Activated CD4-positive, alpha-beta T cell treated with anti-CD3 and anti-CD28 coated beads for 24 hours (primary cell): ENCODE measurements around the gene MPRIP.

Experiments used
- DNase-seq, 2 donors: peaks; one replicate each; pipeline ENCODE4 v3.0.0-alpha.2; 2020; ENCODE audit warnings: low read depth in 2 of 2

The MPRIP gene

GRCh38 chr17:17070931-17071330 lies 28.7 kb downstream of the MPRIP start:
- no peak for DNase-seq

- DNase-seq: no peak
These were observed 29.5 kb downstream of the MPRIP start for GRCh38 chr17:17071531-17072360.

GRCh38 chr17:17072546-17072945 lies 30.3 kb downstream of the MPRIP start:
- no peak for DNase-seq

GRCh38 chr17:17073030-17073564 lies 30.8 kb downstream of the MPRIP start:
- DNase-seq: no peak

- DNase-seq: no peak
These were observed 31.5 kb downstream of the MPRIP start for GRCh38 chr17:17073581-17074403.

GRCh38 chr17:17075125-17075781 lies 33.0 kb downstream of the MPRIP start:
- no peak for DNase-seq

- DNase-seq: no peak
These were observed 33.8 kb downstream of the MPRIP start for GRCh38 chr17:17076066-17076465.

- no peak for DNase-seq
These were observed 34.8 kb downstream of the MPRIP start for GRCh38 chr17:17077101-17077500.

- no peak for DNase-seq
These were observed 35.8 kb downstream of the MPRIP start for GRCh38 chr17:17077861-17078732.

- no peak for DNase-seq
These were observed 36.6 kb downstream of the MPRIP start for GRCh38 chr17:17078832-17079231.

GRCh38 chr17:17079336-17079735 lies 37.1 kb downstream of the MPRIP start:
- DNase-seq: no peak

GRCh38 chr17:17079761-17080160 lies 37.5 kb downstream of the MPRIP start:
- no peak for DNase-seq

- no peak for DNase-seq
These were observed 37.9 kb downstream of the MPRIP start for GRCh38 chr17:17080181-17080631.

GRCh38 chr17:17080781-17081180 lies 38.5 kb downstream of the MPRIP start:
- no peak for DNase-seq

- DNase-seq: no peak
These were observed 39.2 kb downstream of the MPRIP start for GRCh38 chr17:17081304-17081940.

GRCh38 chr17:17082878-17083277 lies 40.6 kb downstream of the MPRIP start:
- DNase-seq: no peak

- DNase-seq: no peak
These were observed 42.1 kb downstream of the MPRIP start for GRCh38 chr17:17084317-17084835.

GRCh38 chr17:17084941-17085340 lies 42.7 kb downstream of the MPRIP start:
- DNase-seq: no peak

GRCh38 chr17:17086585-17086984 lies 44.3 kb downstream of the MPRIP start:
- no peak for DNase-seq

- no peak for DNase-seq
These were observed 45.3 kb downstream of the MPRIP start for GRCh38 chr17:17087424-17088015.
